PFSK-1 (cell line): ENCODE results near the gene C9orf85.

Experiments used
- FOXP2 ChIP-seq: optimal IDR thresholded peaks from 2 replicates; pipeline ENCODE3; 2011; ENCODE audit warnings: borderline replicate concordance, control low read depth, inconsistent platforms; ENCODE audit not compliant: insufficient read depth; ENCODE audit errors: extremely low read length, extremely low read depth
- POLR2AphosphoS5 ChIP-seq: IDR thresholded peaks from 2 replicates; pipeline ENCODE4 v1.6.1; 2012; ENCODE audit warnings: low read depth, mild to moderate bottlenecking, control low read depth, low read length, moderate library complexity
- SIN3A ChIP-seq: IDR thresholded peaks from 2 replicates; pipeline ENCODE4 v1.6.1; 2012; ENCODE audit warnings: mild to moderate bottlenecking, low read length, moderate library complexity, borderline replicate concordance; ENCODE audit not compliant: insufficient read depth
- TAF1 ChIP-seq: IDR thresholded peaks from 2 replicates; pipeline ENCODE4 v1.6.1; 2012; ENCODE audit warnings: low read length, control low read depth, borderline replicate concordance; ENCODE audit not compliant: insufficient read depth

GRCh38 chr9:71876106-71876505, 35.3 kb upstream of the C9orf85 start:
- TF ChIP-seq TAF1 (no peak), FOXP2 (no peak), SIN3A (no peak), POLR2AphosphoS5 (no peak)
